ENCODE results near the gene BTAF1. TPM values are rescaled to one million over a fixed set of nuclear protein-coding genes. Genes with fewer than 3 reads are reported as not detected.

The BTAF1 gene
- total RNA-seq, 1 experiment from 2014 or later = 45.2 TPM

DNA sequence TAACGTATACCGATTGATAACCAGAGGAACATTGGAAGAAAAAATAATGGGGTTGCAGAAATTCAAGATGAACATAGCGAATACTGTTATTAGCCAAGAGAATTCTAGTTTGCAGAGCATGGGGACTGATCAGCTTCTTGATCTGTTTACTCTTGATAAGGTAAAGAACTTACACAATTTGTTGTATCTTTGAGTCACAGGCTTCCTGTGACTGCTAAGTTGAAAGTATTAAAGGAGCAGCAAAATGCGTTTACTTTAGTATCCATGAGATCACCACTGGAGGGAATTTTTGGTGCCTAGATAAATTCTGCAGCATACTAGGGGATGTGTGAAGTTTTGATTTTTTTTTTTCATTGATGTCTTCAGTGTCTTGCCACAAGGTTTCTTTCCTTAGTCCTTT lies 103.6 kb downstream of the BTAF1 start:
- Histone ChIP-seq H2BK12ac (ENCODE audit: insufficient read length, low read depth, low read length) (no peak overlapping the region), H4K20me1 (ENCODE audit: control insufficient read depth, insufficient read depth, insufficient read length) (no peaks in the 10 kb centered on the region), H3T11ph (ENCODE audit: low read length) (no peak overlapping the region), H4K8ac (replicated peaks; ENCODE audit: insufficient read length, low read depth, low read length) (no peak overlapping the region), H3K9ac (ENCODE audit: extremely low read depth, insufficient read length, low read length) (no peak overlapping the region), H4K91ac (ENCODE audit: insufficient read length, low read depth, low read length) (no peak overlapping the region), H2AK5ac (ENCODE audit: insufficient read length, low read length) (no peak overlapping the region), H2BK20ac (ENCODE audit: low read depth, low read length, poor library complexity, severe bottlenecking) (no peak overlapping the region), H3K4ac (ENCODE audit: low read depth, low read length) (no peak overlapping the region), H3K79me1 (ENCODE audit: insufficient read depth, low read depth, low read length, poor library complexity, severe bottlenecking) (no peaks in the 10 kb centered on the region), H3K14ac (ENCODE audit: insufficient read depth, low read length) (no peak overlapping the region), H3K23ac (ENCODE audit: insufficient read length, low read depth, low read length) (no peak overlapping the region), H3K23me2 (ENCODE audit: insufficient read length, low read depth, low read length, poor library complexity, severe bottlenecking) (no peaks in the 10 kb centered on the region), H4K5ac (ENCODE audit: insufficient read length, low read depth, low read length) (no peak overlapping the region), H3K18ac (ENCODE audit: insufficient read length, low read depth, low read length) (no peak overlapping the region), H3K27ac (ENCODE audit: insufficient read length, low read depth, low read length) (no peak overlapping the region), H3K4me2 (ENCODE audit: insufficient read depth, insufficient read length, low read length) (no peak overlapping the region), H3K9me3 (ENCODE audit: control insufficient read depth, low read depth, low read length) (no peaks in the 10 kb centered on the region), H2AFZ (ENCODE audit: low read length) (no peak overlapping the region), H2BK120ac (ENCODE audit: low read depth, low read length, poor library complexity, severe bottlenecking) (no peak overlapping the region), H3K79me2 (ENCODE audit: insufficient read depth, low read length) (no peaks in the 10 kb centered on the region), H2BK5ac (ENCODE audit: insufficient read length, low read length) (no peak overlapping the region), H2BK15ac (ENCODE audit: low read depth, low read length) (no peak overlapping the region), H3K4me1 (ENCODE audit: insufficient read depth, low read length) (no peaks in the 10 kb centered on the region), H3K27me3 (ENCODE audit: insufficient read depth, low read length) (no peaks in the 10 kb centered on the region), H3K56ac (ENCODE audit: insufficient read length, low read depth, low read length) (no peak overlapping the region)
- DNase-seq = no peak
- H3K9me3 Mint-ChIP-seq = no peaks in the 10 kb centered on the region
- H3K36me3 Mint-ChIP-seq (ENCODE audit: insufficient read depth in 1 of 3, low read depth in 3 of 3) = peaks cover 19 to 63% (median 52%) of the 10 kb centered on the region in 3 experiments; a peak in 6 of 7 replicates
- H3K27me3 Mint-ChIP-seq (ENCODE audit: low read depth) = no peaks in the 10 kb centered on the region
- peaks cover under 1 to 1% of the 10 kb centered on the region in 2 experiments; a peak in 3 of 4 replicates for H3K4me1 Mint-ChIP-seq
- TF ChIP-seq, protein P1, sequence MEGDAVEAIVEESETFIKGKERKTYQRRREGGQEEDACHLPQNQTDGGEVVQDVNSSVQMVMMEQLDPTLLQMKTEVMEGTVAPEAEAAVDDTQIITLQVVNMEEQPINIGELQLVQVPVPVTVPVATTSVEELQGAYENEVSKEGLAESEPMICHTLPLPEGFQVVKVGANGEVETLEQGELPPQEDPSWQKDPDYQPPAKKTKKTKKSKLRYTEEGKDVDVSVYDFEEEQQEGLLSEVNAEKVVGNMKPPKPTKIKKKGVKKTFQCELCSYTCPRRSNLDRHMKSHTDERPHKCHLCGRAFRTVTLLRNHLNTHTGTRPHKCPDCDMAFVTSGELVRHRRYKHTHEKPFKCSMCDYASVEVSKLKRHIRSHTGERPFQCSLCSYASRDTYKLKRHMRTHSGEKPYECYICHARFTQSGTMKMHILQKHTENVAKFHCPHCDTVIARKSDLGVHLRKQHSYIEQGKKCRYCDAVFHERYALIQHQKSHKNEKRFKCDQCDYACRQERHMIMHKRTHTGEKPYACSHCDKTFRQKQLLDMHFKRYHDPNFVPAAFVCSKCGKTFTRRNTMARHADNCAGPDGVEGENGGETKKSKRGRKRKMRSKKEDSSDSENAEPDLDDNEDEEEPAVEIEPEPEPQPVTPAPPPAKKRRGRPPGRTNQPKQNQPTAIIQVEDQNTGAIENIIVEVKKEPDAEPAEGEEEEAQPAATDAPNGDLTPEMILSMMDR (conservative IDR thresholded peaks at IDR 0.05) = no peak
- H3K4me3 Mint-ChIP-seq = no peak overlapping the region
- H3K27ac Mint-ChIP-seq = no peak overlapping the region
- WGBS (ENCODE audit: extremely low coverage, insufficient read length, low lambda C conversion rate) = no CpG with 5 or more reads among the region's 4 CpGs
